Measurements from ENCODE around the gene TCEAL7. TPM values are rescaled to one million over a fixed set of nuclear protein-coding genes. Genes with fewer than 3 reads are reported as not detected.

Gene TCEAL7
- total RNA-seq, 1 donor from 2014 or later: 2.6 TPM

DNA sequence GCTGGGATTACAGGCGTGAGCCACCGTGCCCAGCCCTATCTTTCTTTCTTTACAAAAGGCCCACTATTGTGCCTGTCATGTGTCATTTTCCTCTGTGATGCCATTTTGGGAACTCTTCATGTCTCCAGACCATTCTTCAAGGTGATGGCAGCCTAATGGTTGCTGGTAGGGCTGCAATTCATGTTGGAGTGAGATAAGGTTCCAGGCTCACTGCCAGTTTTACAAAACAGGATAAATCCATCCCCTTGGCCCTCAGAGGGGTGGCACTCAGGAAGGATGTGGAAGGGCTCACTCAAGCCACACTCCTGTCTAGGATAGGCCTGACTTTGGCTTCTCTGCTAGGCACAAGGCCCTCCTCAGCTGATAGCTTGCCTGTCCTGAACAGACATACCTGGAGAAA, 30.1 kb downstream of the TCEAL7 start:
- TF ChIP-seq, protein P1, sequence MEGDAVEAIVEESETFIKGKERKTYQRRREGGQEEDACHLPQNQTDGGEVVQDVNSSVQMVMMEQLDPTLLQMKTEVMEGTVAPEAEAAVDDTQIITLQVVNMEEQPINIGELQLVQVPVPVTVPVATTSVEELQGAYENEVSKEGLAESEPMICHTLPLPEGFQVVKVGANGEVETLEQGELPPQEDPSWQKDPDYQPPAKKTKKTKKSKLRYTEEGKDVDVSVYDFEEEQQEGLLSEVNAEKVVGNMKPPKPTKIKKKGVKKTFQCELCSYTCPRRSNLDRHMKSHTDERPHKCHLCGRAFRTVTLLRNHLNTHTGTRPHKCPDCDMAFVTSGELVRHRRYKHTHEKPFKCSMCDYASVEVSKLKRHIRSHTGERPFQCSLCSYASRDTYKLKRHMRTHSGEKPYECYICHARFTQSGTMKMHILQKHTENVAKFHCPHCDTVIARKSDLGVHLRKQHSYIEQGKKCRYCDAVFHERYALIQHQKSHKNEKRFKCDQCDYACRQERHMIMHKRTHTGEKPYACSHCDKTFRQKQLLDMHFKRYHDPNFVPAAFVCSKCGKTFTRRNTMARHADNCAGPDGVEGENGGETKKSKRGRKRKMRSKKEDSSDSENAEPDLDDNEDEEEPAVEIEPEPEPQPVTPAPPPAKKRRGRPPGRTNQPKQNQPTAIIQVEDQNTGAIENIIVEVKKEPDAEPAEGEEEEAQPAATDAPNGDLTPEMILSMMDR (IDR thresholded peaks at IDR 0.05; ENCODE audit: borderline replicate concordance): no peak
- no peaks in the 10 kb centered on the region for H3K27me3 ChIP-seq (ENCODE audit: low read depth)
- no peaks in the 10 kb centered on the region for H3K9me3 ChIP-seq (replicated peaks)
- peaks cover 5% of the 10 kb centered on the region for H3K4me1 ChIP-seq
- no peak for DNase-seq
- no peaks in the 10 kb centered on the region for H3K36me3 ChIP-seq
- H3K4me3 ChIP-seq: no peak overlapping the region
- H3K27ac ChIP-seq (replicated peaks): no peak overlapping the region
- intact Hi-C loops (cut with micrococcal nuclease): no loop called here

DNA sequence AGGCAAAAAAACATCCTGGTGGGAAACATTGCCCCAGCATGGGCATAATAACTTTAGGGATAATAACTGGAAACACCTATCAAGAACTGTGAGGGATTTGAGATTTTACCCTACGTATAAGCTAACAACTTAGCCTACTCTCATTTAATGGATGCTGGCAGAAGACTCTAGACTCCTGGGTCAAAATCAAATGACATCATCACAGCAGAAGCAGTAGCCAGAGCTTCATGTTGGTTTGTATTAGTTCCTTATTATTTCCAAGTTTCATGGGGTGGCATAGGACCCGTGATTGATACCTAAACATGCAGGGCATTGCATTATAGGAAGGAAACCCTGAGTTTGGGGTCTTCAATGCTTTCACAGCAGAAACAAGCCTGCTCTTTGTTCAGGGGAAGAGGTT, 30.9 kb downstream of the TCEAL7 start:
- DNase-seq: no peak
- no peaks in the 10 kb centered on the region for H3K36me3 ChIP-seq
- no peaks in the 10 kb centered on the region for H3K9me3 ChIP-seq (replicated peaks)
- TF ChIP-seq, protein P1 (IDR thresholded peaks at IDR 0.05; ENCODE audit: borderline replicate concordance): no peak
- no peak overlapping the region for H3K27ac ChIP-seq (replicated peaks)
- intact Hi-C loops (cut with micrococcal nuclease): no loop called here
- H3K4me1 ChIP-seq: peaks cover 5% of the 10 kb centered on the region
- no peak overlapping the region for H3K4me3 ChIP-seq
- no peaks in the 10 kb centered on the region for H3K27me3 ChIP-seq (ENCODE audit: low read depth)

DNA sequence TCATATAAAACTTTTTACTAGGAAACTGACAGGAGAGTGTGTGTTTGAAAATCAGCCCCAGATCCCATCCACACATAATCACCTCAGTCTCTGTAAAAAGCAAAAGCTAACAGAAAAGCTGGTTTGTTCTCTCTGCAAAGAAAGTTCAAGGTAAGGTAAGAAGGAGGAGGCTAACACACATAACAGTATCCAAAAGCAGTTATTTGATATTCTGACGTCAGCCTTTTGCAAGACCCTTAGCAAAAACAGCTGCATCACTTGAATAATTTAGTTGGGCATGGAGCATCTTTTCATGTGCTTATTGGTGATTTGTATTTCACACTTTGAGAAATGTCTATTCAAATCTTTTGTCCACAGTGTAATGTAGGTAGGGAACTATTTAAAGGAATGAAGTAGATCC, 31.8 kb downstream of the TCEAL7 start:
- H3K27me3 ChIP-seq (ENCODE audit: low read depth): no peaks in the 10 kb centered on the region
- H3K4me1 ChIP-seq: peaks cover 5% of the 10 kb centered on the region
- H3K4me3 ChIP-seq: no peak overlapping the region
- DNase-seq: no peak
- intact Hi-C loops (cut with micrococcal nuclease): no loop called here
- no peak overlapping the region for H3K27ac ChIP-seq (replicated peaks)
- H3K9me3 ChIP-seq (replicated peaks): no peaks in the 10 kb centered on the region
- TF ChIP-seq, protein P1 (IDR thresholded peaks at IDR 0.05; ENCODE audit: borderline replicate concordance): no peak
- no peaks in the 10 kb centered on the region for H3K36me3 ChIP-seq

DNA sequence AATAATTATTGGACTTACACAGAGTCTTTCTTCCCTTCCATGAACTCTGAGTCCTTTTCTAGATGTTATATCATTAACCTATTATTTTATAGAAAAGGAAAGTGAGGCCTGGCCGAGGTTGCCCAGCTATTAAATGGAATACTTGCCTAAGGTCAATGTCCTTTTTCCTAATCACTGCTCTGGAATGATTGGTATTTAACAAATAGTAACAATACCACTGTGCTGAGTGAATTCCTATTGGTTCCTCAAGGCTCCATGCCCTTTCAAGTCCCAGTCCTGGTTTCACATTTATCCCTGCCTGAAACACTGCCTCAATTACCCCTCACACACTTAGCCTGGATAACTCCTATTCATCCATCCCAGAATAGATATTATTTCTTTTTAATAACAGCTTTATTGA, 32.4 kb downstream of the TCEAL7 start:
- no peak overlapping the region for H3K4me3 ChIP-seq
- H3K4me1 ChIP-seq: peaks cover 5% of the 10 kb centered on the region
- intact Hi-C loops (cut with micrococcal nuclease): no loop called here

DNA sequence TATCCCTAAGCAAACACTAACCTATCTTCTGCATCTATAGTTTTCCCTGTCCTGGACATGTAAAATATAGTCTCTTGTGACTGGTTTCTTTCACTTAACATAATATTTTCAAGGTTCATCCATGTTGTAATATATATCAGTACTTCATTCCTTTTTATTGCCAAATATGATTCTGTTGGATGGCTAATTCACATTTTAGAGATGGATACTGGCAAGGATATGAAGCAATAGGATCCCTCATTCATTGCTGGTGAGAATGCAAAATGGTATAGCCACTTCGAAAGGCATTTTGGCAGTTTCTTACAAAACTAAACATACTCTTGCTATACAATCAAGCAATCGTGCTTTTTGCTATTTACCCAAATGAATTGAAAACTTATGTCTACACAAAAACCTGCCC, 33.0 kb downstream of the TCEAL7 start:
- intact Hi-C loops (cut with micrococcal nuclease): no loop called here
- no peak for DNase-seq
- Histone ChIP-seq H3K9me3 (replicated peaks) (no peaks in the 10 kb centered on the region), H3K4me1 (no peaks in the 10 kb centered on the region), H3K27ac (replicated peaks) (no peak overlapping the region), H3K4me3 (no peak overlapping the region), H3K27me3 (ENCODE audit: low read depth) (no peaks in the 10 kb centered on the region), H3K36me3 (no peaks in the 10 kb centered on the region)
- TF ChIP-seq, protein P1 (IDR thresholded peaks at IDR 0.05; ENCODE audit: borderline replicate concordance): no peak

More for the DNA sequence above, 32.4 kb downstream of the TCEAL7 start:
- H3K27me3 ChIP-seq (ENCODE audit: low read depth): no peaks in the 10 kb centered on the region
- TF ChIP-seq, protein P1 (IDR thresholded peaks at IDR 0.05; ENCODE audit: borderline replicate concordance): no peak
- H3K36me3 ChIP-seq: no peaks in the 10 kb centered on the region
- no peaks in the 10 kb centered on the region for H3K9me3 ChIP-seq (replicated peaks)
- DNase-seq: no peak
- H3K27ac ChIP-seq (replicated peaks): no peak overlapping the region

DNA sequence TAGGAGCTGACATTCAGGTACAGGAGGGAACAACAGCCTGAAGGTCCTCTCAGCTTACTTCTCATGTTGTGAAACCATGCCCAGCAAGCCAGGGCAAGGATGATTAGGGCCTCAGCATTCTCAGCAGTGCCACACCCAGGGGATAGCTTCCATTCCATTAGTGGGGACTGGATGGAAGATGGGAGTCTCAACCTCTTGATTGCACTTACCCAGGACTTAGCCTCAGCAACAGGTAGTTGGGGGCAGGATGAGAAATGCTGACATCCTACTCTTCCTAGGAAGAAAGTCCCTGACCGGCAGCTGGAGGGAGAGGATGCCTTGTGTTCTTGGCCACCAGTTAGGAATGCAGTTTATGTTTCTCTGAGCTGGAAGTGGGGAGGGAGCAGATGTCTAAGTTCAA, 37.5 kb downstream of the TCEAL7 start:
- H3K27ac ChIP-seq (replicated peaks): no peak overlapping the region
- no peaks in the 10 kb centered on the region for H3K27me3 ChIP-seq (ENCODE audit: low read depth)
- no peaks in the 10 kb centered on the region for H3K36me3 ChIP-seq
- no peaks in the 10 kb centered on the region for H3K4me1 ChIP-seq
- H3K4me3 ChIP-seq: no peak overlapping the region
- H3K9me3 ChIP-seq (replicated peaks): no peaks in the 10 kb centered on the region
- intact Hi-C loops (cut with micrococcal nuclease): no loop called here
- DNase-seq: no peak
- TF ChIP-seq, protein P1 (IDR thresholded peaks at IDR 0.05; ENCODE audit: borderline replicate concordance): no peak

Data from left ventricle myocardium inferior (tissue), 1 donor.